Measurements from ENCODE around the gene MEI4. TPM values are rescaled to one million over a fixed set of nuclear protein-coding genes. Genes with fewer than 3 reads are reported as not detected.

Gene MEI4
- total RNA-seq, 4 donors from 2014 or later, result 0.67 to 5.8 (median 3.8) TPM

- TF ChIP-seq CTCF (IDR thresholded peaks at IDR 0.05) (no peak), POLR2A (IDR thresholded peaks at IDR 0.05) (no peak)
- WGBS, 2 donors, result 69 to 86% methylated on average over 2 of the region's 2 CpGs
Observed at GRCh38 chr6:77876300-77876699, 223.5 kb downstream of the MEI4 start.

GRCh38 chr6:77879527-77879926, 226.7 kb downstream of the MEI4 start:
- H3K9me3 ChIP-seq, result no peaks in the 10 kb centered on the region
- no peak for DNase-seq
- H3K36me3 ChIP-seq, result no peaks in the 10 kb centered on the region
- no peak overlapping the region for H3K4me3 ChIP-seq (replicated peaks in 1 of 3)
- intact Hi-C loops (cut with DNase I), result no loop called here
- H3K27me3 ChIP-seq, result no peaks in the 10 kb centered on the region
- no peaks in the 10 kb centered on the region for H3K4me1 ChIP-seq
- no peak overlapping the region for H3K27ac ChIP-seq
- TF ChIP-seq CTCF (IDR thresholded peaks at IDR 0.05) (no peak), POLR2A (IDR thresholded peaks at IDR 0.05) (no peak)
- 55 to 69% methylated on average over 2 of the region's 2 CpGs for WGBS, 2 donors

More at GRCh38 chr6:77876300-77876699, 223.5 kb downstream of the MEI4 start:
- H3K4me3 ChIP-seq (replicated peaks in 1 of 3), result no peak overlapping the region
- H3K27ac ChIP-seq, result no peak overlapping the region
- H3K4me1 ChIP-seq, result no peaks in the 10 kb centered on the region
- DNase-seq, result no peak
- intact Hi-C loops (cut with DNase I), result no loop called here
- H3K36me3 ChIP-seq, result no peaks in the 10 kb centered on the region
- H3K27me3 ChIP-seq, result no peaks in the 10 kb centered on the region
- H3K9me3 ChIP-seq, result no peaks in the 10 kb centered on the region

GRCh38 chr6:77880501-77880900, 227.7 kb downstream of the MEI4 start:
- H3K4me3 ChIP-seq (replicated peaks in 1 of 3), result no peak overlapping the region
- WGBS, 2 donors, result 19 to 29% methylated on average over 2 of the region's 2 CpGs
- intact Hi-C loops (cut with DNase I), result no loop called here
- H3K4me1 ChIP-seq, result no peaks in the 10 kb centered on the region
- no peaks in the 10 kb centered on the region for H3K9me3 ChIP-seq
- no peaks in the 10 kb centered on the region for H3K36me3 ChIP-seq
- H3K27ac ChIP-seq, result no peak overlapping the region
- peak in 1 of 2 donors; percentile 19 for DNase-seq
- no peak for TF ChIP-seq CTCF (IDR thresholded peaks at IDR 0.05)
- TF ChIP-seq POLR2A (IDR thresholded peaks at IDR 0.05), result no peak
- no peaks in the 10 kb centered on the region for H3K27me3 ChIP-seq

- 80 to 87% methylated on average over 2 of the region's 2 CpGs for WGBS, 2 donors
- Histone ChIP-seq H3K27me3 (no peaks in the 10 kb centered on the region), H3K4me1 (no peaks in the 10 kb centered on the region), H3K4me3 (replicated peaks in 1 of 3) (no peak overlapping the region), H3K27ac (no peak overlapping the region), H3K36me3 (no peaks in the 10 kb centered on the region), H3K9me3 (no peaks in the 10 kb centered on the region)
- DNase-seq, result no peak
- TF ChIP-seq CTCF (IDR thresholded peaks at IDR 0.05) (no peak), POLR2A (IDR thresholded peaks at IDR 0.05) (no peak)
- intact Hi-C loops (cut with DNase I), result no loop called here
Observed at GRCh38 chr6:77883851-77884250, 231.0 kb downstream of the MEI4 start.

GRCh38 chr6:77893391-77893790, 240.6 kb downstream of the MEI4 start:
- Histone ChIP-seq H3K36me3 (no peaks in the 10 kb centered on the region), H3K9me3 (no peaks in the 10 kb centered on the region), H3K27ac (no peak overlapping the region), H3K4me1 (no peaks in the 10 kb centered on the region), H3K27me3 (no peaks in the 10 kb centered on the region), H3K4me3 (replicated peaks in 1 of 3) (no peak overlapping the region)
- TF ChIP-seq CTCF (IDR thresholded peaks at IDR 0.05) (no peak), POLR2A (IDR thresholded peaks at IDR 0.05) (no peak)
- whole genome bisulfite sequencing, 2 donors, result 70 to 76% methylated on average over 4 of the region's 4 CpGs
- no peak for DNase-seq
- intact Hi-C loops (cut with DNase I), result no loop called here

Data from thyroid gland (tissue), 4 donors.